Measurements from ENCODE around the gene PRSS38.

Gene PRSS38

DNA sequence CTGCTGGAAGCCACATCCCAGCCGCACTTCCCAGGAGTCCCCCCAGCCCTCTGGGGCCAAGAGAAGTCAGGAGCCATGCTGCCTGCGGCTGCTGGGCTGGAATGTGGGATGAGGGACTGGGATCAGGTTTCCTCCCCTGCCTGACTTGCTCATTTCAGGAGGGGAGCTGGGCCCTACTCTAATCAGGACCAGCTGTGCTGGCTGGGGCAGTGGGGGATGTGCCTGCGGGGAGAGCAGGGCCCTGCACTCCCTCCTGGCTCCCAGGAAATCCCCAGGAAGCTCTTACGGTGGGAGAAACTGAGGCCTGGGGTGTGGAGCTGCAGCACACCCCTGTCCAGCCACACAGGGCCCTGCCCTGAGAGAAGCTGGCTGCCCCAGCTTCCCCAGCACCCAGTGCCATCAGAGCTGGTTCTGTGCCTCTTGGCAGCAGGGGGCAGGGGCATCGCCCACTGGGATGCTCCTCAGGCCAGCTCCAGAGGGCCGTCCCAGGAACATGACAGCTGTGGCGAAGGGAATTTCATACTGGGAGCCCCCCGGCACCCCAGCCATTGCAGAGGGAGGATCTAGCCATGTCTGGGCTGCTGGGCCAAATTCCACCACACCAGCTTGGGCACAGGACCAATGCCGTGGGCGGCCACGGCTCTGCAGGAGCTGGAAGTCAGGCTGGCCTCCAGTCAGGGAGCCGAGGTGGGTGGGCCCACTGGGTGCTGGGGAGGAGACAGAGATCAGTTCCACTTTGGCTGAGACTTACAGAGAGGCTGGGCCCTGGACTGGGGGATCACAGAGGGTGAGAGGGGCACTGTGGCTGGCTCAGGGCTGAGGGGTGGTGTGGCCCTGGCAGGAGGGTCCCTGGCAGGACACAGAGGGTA is 21.3 kb upstream of the PRSS38 start:
- peak; percentile 81 for DNase-seq

DNA sequence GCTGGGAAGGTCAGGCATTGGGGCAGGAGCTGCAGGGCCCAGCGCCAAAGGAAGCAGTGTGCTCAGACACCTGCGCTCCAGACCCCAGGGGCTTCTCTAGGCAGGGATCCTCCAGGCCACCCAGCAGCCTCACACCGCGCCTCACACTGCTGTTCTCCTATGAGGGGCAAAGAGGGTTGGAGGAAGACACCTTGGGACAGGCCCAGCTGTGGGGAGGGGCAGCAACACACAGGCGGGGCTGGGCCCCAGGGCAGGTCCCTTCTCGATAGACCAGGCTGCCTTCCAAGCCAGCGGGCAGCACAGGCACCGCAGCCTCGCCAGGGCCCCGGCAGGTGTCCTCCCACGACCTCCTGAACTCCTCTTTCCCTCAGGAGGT is 20.7 kb upstream of the PRSS38 start:
- no peak for DNase-seq

- DNase-seq: no peak
These were observed 19.7 kb upstream of the PRSS38 start for GRCh38 chr1:227795732-227796131.

- DNase-seq: no peak
These were observed 19.0 kb upstream of the PRSS38 start for GRCh38 chr1:227796359-227796915.

DNA sequence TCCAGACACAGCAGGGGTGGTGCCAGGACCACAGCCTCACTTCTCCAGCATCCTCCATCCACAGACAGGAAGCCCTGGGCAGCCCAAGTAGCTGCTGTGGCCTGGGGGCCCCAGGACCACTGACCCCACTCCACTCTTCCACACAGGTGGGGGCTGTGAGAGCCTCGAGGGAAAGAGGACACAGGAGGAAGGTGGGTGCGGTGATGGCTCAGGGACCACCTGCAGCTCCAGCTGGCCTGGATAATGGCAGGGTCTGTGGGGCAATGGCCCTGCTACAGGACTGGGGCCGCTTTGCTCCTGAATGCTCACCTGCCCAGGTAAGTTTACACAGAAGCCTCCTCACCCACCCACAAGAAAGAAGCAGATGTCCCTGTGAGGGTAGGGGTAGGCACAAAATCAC is 18.3 kb upstream of the PRSS38 start:
- no peak for DNase-seq

GRCh38 chr1:227797625-227798024 is 17.9 kb upstream of the PRSS38 start:
- no peak for DNase-seq

GRCh38 chr1:227798078-227798802 is 17.2 kb upstream of the PRSS38 start:
- no peak for DNase-seq

DNA sequence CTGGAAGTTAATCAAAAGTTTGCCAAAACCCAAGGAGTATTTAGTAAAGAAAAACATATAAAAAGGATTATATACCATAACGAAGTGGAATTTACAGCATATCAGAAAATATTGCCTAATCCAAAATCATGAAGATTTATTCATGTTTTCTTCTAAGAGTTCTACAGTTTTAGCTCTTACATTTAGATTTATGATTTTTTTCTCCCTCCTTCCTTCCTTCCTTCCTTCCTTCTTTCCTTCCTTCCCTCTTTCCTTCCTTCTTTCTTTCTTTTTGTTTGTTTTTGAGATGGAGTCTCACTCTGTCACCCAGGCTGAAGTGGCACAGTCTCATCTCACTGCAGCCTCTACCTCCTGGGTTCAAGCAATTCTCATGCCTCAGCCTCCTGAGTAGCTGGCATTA is 15.7 kb upstream of the PRSS38 start:
- DNase-seq: no peak

- DNase-seq: no peak
These were observed 11.5 kb upstream of the PRSS38 start for GRCh38 chr1:227803933-227804332.

- DNase-seq: no peak
These were observed 9.8 kb upstream of the PRSS38 start for GRCh38 chr1:227805606-227806197.

DNA sequence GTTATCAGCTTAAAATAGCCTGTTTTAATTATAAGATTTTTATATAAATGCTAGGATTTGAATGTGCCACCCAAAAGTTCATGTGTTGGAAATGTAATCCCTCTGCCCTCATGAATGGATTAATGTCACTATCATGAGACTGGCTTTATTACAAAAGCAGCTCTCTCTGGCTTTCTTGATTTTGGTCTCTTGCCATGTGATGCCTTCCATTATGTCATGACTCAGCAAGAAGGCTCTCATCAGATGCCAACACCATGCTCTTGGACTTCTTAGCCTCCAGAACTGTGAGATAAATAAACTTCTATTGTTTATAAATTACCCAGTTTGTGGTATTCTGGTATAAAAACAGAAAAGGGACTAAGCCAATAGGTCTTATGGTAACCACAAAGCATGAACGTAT is 6.9 kb upstream of the PRSS38 start:
- DNase-seq: no peak

DNA sequence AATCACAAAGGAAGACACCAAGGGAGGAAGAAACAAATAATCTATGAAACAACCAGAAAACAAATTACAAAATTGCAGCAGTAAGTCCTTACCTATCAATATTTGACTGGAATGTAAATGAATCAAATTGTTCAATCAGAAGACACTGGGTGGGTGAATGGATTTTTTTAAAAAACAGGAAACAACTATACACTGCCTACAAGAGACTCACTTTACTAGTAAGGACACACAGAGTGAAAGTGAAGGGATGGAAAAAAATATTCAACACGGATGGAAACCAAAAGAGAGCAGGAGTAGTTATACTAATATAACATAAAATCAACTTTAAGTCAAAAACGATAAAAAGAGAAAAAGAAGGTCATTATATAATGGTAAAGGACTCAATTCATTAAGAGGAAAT is 6.4 kb upstream of the PRSS38 start:
- DNase-seq: no peak

- DNase-seq: no peak
These were observed 1.5 kb upstream of the PRSS38 start for GRCh38 chr1:227813962-227814361.

- peak; percentile 42 for DNase-seq
These were observed 1.4 kb downstream of the PRSS38 start for GRCh38 chr1:227816750-227817446.

DNA sequence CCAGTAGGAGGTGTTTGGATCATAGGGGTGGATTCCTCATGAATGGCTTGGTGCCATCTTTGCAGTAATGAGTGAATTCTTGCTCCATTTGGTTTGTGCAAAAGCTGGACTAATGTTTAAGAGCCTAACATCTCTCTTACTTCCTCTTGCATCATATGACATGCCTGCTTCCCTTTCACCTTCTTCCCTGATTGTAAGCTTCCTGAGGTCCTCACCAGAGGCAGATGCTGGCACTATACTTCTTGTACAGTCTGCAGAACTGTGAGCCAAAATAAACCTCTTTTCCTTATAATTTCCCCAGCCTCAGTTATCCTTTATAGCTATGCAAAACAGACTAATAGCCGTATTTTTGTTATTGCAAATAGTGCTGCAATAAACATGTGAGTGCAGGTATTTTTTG is 8.1 kb downstream of the PRSS38 start:
- no peak for DNase-seq

- DNase-seq: no peak
These were observed 8.7 kb downstream of the PRSS38 start for GRCh38 chr1:227824204-227824603.

DNA sequence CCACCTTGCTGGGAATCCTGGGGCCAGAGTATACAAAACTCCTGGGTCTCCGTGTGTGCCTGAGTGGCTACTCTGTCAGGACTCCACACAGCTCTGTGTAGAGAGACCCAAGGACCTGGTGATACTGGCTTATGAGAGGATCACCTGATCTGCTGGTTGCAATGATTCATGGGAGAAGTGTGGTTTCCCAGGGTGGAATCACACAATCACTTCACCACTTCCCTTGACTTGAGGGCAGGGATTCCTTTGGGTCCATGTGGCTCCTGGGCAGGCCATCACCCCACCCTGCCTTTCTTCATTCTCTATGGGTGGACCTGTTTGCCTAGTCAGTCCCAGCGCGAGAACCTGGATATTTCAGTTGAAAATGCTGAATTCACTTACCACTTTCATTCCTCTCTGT is 13.3 kb downstream of the PRSS38 start:
- no peak for DNase-seq

DNA sequence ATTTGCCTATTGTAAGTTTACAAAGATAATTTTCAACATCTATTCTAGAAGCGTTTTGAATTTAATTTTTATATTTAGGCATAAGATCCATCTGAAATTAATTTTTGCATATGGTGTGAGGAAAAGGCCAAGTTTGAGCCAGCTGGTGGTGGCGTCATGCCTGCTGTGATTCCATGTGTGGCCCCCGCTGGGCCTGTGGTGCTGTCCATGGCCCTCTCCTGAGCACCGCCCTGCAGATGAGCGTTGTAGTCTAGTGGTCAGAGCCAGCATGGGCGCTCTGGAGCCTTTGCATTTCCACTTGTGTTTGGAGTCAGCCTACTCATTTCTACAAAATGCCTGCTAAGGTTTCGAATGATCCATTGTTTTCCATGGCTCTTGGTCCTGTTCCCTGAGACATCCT is 22.7 kb downstream of the PRSS38 start:
- DNase-seq: no peak

GRCh38 chr1:227841096-227841495 is 25.6 kb downstream of the PRSS38 start:
- DNase-seq: peak; percentile 51

DNA sequence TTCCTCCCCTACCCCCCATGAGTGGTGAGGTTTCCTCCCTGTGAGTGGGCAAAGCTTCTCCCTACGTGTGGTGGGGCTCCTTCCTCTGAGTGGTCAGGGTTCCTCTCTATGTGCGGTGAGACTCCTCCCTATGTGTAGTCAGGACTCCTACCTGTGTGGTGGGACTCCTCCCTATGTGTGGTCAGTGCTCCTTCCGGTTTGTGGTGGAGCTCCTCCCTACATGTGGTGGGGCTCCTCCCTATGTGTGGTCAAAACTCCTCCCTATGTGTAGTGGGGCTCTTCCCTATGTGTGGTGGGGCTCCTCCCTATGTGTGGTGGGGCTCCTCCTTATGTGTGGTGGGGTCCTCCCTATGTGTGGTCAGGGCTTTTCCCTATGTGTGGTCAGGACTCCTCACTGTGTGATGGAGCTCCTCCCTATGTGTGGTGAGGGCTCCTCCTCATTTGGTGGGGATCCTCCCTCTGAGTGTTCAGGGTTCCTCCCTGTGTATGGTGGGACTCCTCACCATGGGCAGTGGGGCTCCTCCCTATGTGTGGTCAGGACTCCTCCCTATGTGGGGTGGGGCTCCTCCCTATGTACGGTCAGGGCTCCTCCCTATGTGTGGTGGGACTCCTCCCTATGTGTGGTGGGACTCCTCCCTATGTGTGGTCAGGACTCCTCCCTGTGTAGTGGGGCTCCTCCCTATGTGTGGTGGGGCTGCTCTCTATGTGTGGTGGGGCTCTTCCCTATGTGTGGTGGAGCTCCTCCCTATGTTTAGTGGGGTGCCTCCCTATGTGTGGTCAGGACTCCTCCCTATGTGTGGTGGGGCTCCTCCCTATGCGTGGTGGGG is 29.1 kb downstream of the PRSS38 start:
- no peak for DNase-seq

DNA sequence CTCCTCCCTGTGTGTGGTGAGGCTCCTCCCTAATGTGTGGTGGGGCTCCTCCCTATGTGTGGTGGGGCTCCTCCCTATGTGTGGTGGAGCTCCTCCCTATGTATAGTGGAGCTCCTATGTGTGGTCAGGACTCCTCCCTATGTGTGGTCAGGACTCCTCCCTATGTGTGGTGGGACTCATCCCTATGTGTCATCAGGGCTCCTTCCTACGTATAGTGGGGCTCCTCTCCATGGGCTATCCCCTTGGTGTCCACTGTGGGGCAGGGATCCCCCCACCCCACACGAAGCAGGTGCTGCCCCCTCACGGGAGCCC is 29.6 kb downstream of the PRSS38 start:
- no peak for DNase-seq

DNA sequence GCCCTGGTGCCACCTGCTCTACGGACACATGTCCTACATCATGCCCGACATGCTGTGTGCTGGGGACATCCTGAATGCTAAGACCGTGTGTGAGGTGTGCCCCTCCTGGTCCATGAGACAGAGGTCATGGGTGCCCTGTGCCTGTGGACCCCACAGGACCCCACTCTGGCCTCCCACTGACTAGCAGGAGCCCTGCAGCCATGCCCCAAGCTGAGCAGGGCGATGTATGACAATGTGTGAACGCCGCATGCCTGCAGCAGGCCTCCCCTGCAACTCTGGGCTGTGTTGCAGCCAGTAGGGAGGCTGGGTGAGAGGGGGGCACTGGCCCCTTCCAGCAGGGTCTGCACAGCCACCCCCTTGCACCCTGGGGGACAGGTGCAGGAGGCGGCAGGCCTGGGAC is 30.0 kb downstream of the PRSS38 start:
- DNase-seq: no peak

Data from NCI-H2171 treated with DMSO at 0.1 percent for 48 hours (cell line).